ENCODE results near the gene SHBG. TPM values are rescaled to one million over a fixed set of nuclear protein-coding genes. Genes with fewer than 3 reads are reported as not detected.

Gene SHBG
- total and polyA plus RNA-seq, 2 of the 8 experiments (the other 6 are each of a cell fraction or from before 2014, with no cell fraction given): 1.1 to 1.2 TPM

- TF ChIP-seq CHD7 (IDR thresholded peaks at IDR 0.05; ENCODE audit: insufficient replicate concordance, low read length) (no peak), NANOG (IDR thresholded peaks at IDR 0.05; ENCODE audit: insufficient read depth, low read depth, low read length, poor library complexity, severe bottlenecking) (no peak), RXRA (IDR thresholded peaks at IDR 0.05; ENCODE audit: insufficient read depth, low read depth, low read length) (no peak), POU5F1 (IDR thresholded peaks at IDR 0.05; ENCODE audit: low read depth, low read length) (no peak), CEBPB (IDR thresholded peaks at IDR 0.05; ENCODE audit: low read depth, low read length) (no peak), TAF1 (IDR thresholded peaks at IDR 0.05; ENCODE audit: low read depth, low read length) (peak; percentile 42; the same call in 1 of the 2 replicates), SAP30 (IDR thresholded peaks at IDR 0.05; ENCODE audit: insufficient read depth, insufficient replicate concordance, low read length) (no peak), HDAC6 (IDR thresholded peaks at IDR 0.05; ENCODE audit: low read depth, low read length) (no peak), CTBP2 (IDR thresholded peaks at IDR 0.05; ENCODE audit: borderline replicate concordance, insufficient read depth, insufficient read length, low read length) (no peak), BRCA1 (IDR thresholded peaks at IDR 0.05; ENCODE audit: low read depth, low read length) (no peak), KDM1A (IDR thresholded peaks at IDR 0.05; ENCODE audit: borderline replicate concordance, low read length) (no peak), CREB1 (IDR thresholded peaks at IDR 0.05) (no peak)
Observed at GRCh38 chr17:7590743-7591142, 39.2 kb upstream of the SHBG start (continued).
